Astrocyte of the spinal cord (primary cell): Measurements from ENCODE around the gene ARHGEF28.

Source experiments
- DNase-seq: peaks from one replicate; pipeline ENCODE4 v3.0.0; 2011; ENCODE audit warnings: low read depth, low spot score
- H3K4me3 ChIP-seq: 2 replicates; pipeline ENCODE4 v1.5.1; 2011; ENCODE audit warnings: low read depth, mild to moderate bottlenecking, low read length, moderate library complexity
- CTCF ChIP-seq: IDR thresholded peaks from 2 replicates; pipeline ENCODE4 v1.5.1; 2012; ENCODE audit warnings: low read depth, mild to moderate bottlenecking, low read length, inconsistent platforms
- in situ Hi-C: cut with HindIII; loops from 2 replicates; pipeline ENCODE4 v1.10.0; 2017; ENCODE audit warnings: low sequenced_read_pairs

Gene ARHGEF28

GRCh38 chr5:73928476-73929070, 302.6 kb downstream of the ARHGEF28 start:
- in situ Hi-C loops: no loop called here
- DNase-seq: no peak

DNA sequence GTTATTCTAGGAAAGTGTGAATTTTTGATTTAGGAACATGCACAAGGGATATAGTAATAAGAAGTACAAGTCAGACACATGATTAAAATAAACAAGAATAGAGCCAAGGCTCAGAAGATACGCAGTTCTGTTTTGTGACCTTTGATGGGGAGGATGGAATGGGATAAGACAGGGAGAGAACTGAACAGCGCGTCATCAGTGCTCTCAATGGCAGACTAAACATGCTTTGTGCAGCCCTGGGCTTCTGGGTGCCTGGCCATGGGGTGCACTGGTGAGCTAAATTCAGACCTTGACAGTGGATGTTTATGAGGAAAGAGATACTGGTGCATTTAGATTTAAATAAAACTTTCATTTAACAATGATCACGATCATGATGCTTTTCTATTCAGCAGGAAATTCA, 309.7 kb downstream of the ARHGEF28 start:
- DNase-seq: no peak
- TF ChIP-seq CTCF: no peak
- in situ Hi-C loops: no loop called here

More at GRCh38 chr5:73928476-73929070, 302.6 kb downstream of the ARHGEF28 start:
- TF ChIP-seq CTCF: no peak
- no peak overlapping the region for H3K4me3 ChIP-seq

DNA sequence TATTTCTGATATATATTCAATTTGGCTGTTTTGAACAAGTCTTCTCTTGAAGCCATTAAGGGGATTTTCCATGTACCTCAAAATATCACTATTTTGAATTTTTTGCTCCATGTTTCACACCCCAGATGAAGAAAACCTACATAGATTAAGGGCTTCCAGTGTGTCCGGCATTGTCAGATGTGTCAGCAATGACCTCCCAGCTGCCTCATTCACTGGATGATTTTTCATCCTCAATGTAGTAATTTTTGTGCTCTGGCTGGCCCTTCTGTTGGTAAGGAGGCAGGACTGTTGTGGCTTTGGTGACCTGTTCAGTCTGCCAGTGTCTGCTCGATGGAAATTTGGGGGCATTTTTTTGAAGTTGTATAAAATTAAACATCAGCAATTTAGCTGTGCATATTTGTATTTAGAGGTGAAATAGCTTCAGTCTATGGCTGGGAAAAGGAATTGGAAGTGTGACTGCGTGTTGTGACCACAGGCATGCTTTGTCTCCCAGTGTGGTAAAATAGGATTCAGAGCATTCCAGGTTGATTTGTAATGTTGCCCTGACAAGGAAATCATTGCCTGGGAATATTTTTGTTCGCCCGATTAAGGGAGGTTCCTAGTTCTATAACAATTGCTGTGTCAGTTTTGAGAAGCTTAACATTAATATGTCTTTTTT, 312.4 kb downstream of the ARHGEF28 start:
- in situ Hi-C loops: no loop called here
- H3K4me3 ChIP-seq: no peak overlapping the region
- peak; percentile 96 for DNase-seq
- TF ChIP-seq CTCF: no peak

More for the DNA sequence above, 309.7 kb downstream of the ARHGEF28 start:
- no peak overlapping the region for H3K4me3 ChIP-seq

GRCh38 chr5:73938938-73939320, 312.9 kb downstream of the ARHGEF28 start:
- no peak overlapping the region for H3K4me3 ChIP-seq
- TF ChIP-seq CTCF: no peak
- in situ Hi-C loops: no loop called here
- no peak for DNase-seq

DNA sequence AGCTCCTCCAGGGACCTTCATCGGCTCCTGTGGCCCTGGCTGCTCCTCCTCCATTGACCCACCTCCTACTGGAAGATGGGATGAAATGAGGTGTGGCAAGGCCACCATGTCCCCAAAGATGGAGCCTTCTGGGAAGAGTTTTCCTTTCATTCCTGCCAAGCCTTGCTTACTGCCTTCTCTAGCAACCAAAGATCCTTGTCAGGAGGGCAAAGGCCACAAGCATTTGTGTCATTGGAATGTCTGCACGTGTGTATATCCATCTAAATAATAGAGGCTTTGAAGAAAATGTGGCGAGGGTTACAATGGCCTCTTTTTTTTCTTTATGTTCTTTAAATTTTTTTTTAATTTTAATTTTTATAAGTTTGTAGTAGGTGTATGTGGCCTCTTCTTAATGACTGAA, 313.6 kb downstream of the ARHGEF28 start:
- no peak for DNase-seq
- in situ Hi-C loops: no loop called here
- H3K4me3 ChIP-seq: no peak overlapping the region
- no peak for TF ChIP-seq CTCF

DNA sequence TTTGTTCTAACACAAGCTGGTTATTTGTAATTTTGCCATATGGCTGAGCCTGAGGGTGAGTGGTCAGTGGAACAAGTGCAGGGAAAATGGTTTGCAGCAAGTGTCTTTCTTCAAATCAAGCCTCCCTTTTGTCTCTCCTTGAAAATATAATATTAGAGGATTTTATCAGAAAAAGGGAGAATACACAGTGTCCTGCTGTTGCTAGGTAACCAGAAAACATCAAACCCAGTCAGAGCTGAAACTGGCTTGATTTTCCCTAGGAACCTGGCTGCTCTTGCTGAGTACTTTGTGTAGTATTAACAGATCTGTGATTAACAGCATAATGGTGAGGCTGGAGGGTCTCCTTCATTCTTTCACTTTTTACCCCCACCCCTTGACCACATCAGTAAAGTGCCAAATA, 314.0 kb downstream of the ARHGEF28 start:
- no peak overlapping the region for H3K4me3 ChIP-seq
- no peak for TF ChIP-seq CTCF
- DNase-seq: peak; percentile 53
- in situ Hi-C loops: no loop called here
